Ishikawa (cell line): ENCODE data around the gene TBXAS1.

Source experiments
- CREB1 ChIP-seq: IDR thresholded peaks from 2 replicates; pipeline ENCODE4 v1.6.1; 2012; ENCODE audit warnings: low read depth
- EP300 ChIP-seq: IDR thresholded peaks from 2 replicates; pipeline ENCODE4 v1.6.1; 2012; ENCODE audit warnings: borderline replicate concordance
- RAD21 ChIP-seq: IDR thresholded peaks from 2 replicates; pipeline ENCODE4 v1.6.1; 2012; ENCODE audit warnings: low read depth

DNA sequence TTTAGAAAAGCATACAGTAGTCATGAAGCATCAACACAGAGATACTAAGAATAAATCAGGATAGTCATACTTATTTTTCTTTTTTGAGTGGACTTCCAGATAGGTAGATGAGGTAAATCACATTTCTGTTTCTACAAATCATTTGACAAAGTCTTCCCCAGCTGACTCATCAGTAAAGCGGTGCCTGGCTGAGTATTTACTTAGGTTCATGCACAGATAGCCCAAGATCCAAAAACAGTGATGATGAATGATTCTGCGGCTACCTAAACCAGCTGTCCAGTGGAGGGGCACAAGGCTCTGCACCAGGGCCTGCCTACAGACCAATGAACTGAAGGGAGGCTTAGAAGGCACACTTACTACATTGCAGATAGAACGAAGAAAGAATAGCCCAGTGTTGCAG is 120.6 kb downstream of the TBXAS1 start:
- TF ChIP-seq RAD21 (no peak), EP300 (no peak), CREB1 (no peak)
